BJ (cell line): ENCODE results near the gene KLHL40. TPM values are rescaled to one million over a fixed set of nuclear protein-coding genes. Genes with fewer than 3 reads are reported as not detected.
"Not testable (repeated sequence)": the region's sequence is repeated elsewhere in the genome, so short reads cannot be mapped to it uniquely, and the experiment has no call there.

Experiments used
- CTCF ChIA-PET: fragments of 350-600 bp; formaldehyde crosslinking; extraction: SDS; loops from one replicate; lab custom pipeline; 2021; ENCODE audit warnings: antibody characterized with exemption, inconsistent platforms; lab: Yijun Ruan, JAX
- POLR2A ChIA-PET: fragments of 300-600 bp; sonication (Branson Sonifier 250); formaldehyde crosslinking; extraction: SDS; loops from one replicate; lab custom pipeline; 2021; ENCODE audit warnings: antibody characterized with exemption; lab: Charles Lee
- DNase-seq: peaks from one replicate; pipeline ENCODE4 v3.0.0-alpha.2; 2011; ENCODE audit warnings: low read depth
- H3K27me3 ChIP-seq: 2 replicates; pipeline ENCODE4 v1.6.0; 2011; ENCODE audit warnings: low read length; ENCODE audit not compliant: control insufficient read depth, insufficient read depth
- H3K36me3 ChIP-seq: 2 replicates; pipeline ENCODE4 v1.5.1; 2011; ENCODE audit warnings: low read length; ENCODE audit not compliant: control insufficient read depth, insufficient read depth
- H3K4me3 ChIP-seq: 2 replicates; pipeline ENCODE4 v1.5.1; 2011; ENCODE audit warnings: low read depth, mild to moderate bottlenecking, control low read depth, low read length
- polyA plus RNA-seq: library from polyadenylated mRNA; depleted of rRNA; stranded (reverse); fragments of >200 nt; gene quantifications from 2 replicates; pipeline ENCODE4 v1.2.3, GENCODE V29; 2011
- TF ChIP-seq, protein P1 (sequence below): IDR thresholded peaks from 2 replicates; pipeline ENCODE4 v1.5.1; 2011; ENCODE audit warnings: low read depth, mild to moderate bottlenecking, control low read depth, inconsistent platforms, low read length, moderate library complexity; ENCODE audit not compliant: insufficient read depth

The KLHL40 gene
- polyA plus RNA-seq, 1 experiment = not detected

DNA sequence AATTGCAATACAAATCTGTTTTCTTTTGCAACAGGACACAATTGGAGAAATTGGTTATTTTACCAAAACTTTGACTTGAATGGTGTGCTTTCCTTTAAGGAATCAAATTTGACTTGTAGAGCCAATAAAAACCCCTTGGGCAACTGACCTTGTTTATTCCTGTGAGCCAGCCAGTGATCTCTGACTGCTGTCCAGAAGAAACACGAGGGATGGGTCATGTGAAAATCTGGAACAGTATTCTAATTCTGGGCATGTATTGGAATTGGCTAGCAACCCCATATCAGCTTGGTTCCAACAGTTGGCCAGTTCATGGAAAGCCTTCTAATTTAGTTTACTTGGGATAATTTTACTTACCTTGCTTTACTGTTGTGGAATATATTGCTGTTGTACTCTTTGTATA, 36.4 kb downstream of the KLHL40 start:
- H3K27me3 ChIP-seq = peaks cover 3% of the 10 kb centered on the region; the same call in 1 of the 2 replicates
- CTCF ChIA-PET = interaction anchor here (0.8 to 1.3 kb wide), 2 partner anchors 12 to 32 kb away, joined by 3 to 4 read pairs; no protein-coding TSS in a partner anchor
- no peak for DNase-seq
- POLR2A ChIA-PET = no interaction called here
- H3K36me3 ChIP-seq = no peaks in the 10 kb centered on the region
- TF ChIP-seq, protein P1, sequence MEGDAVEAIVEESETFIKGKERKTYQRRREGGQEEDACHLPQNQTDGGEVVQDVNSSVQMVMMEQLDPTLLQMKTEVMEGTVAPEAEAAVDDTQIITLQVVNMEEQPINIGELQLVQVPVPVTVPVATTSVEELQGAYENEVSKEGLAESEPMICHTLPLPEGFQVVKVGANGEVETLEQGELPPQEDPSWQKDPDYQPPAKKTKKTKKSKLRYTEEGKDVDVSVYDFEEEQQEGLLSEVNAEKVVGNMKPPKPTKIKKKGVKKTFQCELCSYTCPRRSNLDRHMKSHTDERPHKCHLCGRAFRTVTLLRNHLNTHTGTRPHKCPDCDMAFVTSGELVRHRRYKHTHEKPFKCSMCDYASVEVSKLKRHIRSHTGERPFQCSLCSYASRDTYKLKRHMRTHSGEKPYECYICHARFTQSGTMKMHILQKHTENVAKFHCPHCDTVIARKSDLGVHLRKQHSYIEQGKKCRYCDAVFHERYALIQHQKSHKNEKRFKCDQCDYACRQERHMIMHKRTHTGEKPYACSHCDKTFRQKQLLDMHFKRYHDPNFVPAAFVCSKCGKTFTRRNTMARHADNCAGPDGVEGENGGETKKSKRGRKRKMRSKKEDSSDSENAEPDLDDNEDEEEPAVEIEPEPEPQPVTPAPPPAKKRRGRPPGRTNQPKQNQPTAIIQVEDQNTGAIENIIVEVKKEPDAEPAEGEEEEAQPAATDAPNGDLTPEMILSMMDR = no peak
- H3K4me3 ChIP-seq = no peak overlapping the region

DNA sequence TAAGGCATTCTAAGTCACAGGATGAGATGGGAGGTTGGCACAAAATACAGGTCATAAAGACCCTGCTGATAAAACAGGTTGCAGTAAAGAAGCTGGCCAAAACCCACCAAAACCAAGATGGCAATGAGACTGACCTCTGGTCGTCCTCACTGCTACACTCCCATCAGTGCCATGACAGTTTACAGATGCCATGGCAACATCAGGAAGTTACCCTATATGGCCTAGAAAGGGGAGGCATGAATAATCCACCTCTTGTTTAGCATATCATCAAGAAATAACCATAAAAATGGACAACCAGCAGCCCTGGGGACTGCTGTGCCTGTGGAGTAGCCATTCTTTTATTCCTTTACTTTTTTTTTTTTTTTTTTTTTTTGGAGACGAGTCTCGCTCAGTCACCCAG, 37.1 kb downstream of the KLHL40 start:
- POLR2A ChIA-PET = not testable (repeated sequence)
- CTCF ChIA-PET = interaction anchor here (0.8 to 1.3 kb wide), 2 partner anchors 11 to 31 kb away, joined by 3 to 4 read pairs; no protein-coding TSS in a partner anchor

DNA sequence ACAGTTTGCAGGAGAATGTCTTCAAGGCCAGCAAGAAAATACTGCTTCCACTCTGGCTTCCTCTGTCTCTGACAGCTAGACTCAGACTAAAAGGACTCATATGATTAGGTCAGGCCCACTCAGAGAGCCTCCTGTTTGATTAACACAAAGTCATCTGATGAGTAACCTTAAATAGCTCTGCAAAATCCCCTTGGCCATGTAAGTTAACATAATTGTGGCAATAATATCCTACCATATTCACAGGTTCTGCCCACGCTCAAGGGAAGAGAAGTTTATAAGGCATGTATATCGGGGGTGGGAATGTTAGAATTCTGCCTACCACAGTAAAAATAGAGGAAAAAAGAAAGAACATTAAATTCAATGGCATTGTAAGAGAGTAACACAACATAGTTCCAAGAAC, 37.9 kb downstream of the KLHL40 start:
- Histone ChIP-seq H3K36me3 (no peaks in the 10 kb centered on the region), H3K27me3 (peaks cover 3% of the 10 kb centered on the region; the same call in 1 of the 2 replicates), H3K4me3 (no peak overlapping the region)
- POLR2A ChIA-PET = no interaction called here
- DNase-seq = no peak
- CTCF ChIA-PET = interaction anchor here (1.4 kb wide), 1 partner anchor 21 kb away, joined by 4 read pairs; no protein-coding TSS in a partner anchor
- TF ChIP-seq, protein P1 = no peak

More for the DNA sequence above, 37.1 kb downstream of the KLHL40 start:
- not testable (repeated sequence) for H3K36me3 ChIP-seq, DNase-seq, H3K4me3 ChIP-seq, H3K27me3 ChIP-seq

DNA sequence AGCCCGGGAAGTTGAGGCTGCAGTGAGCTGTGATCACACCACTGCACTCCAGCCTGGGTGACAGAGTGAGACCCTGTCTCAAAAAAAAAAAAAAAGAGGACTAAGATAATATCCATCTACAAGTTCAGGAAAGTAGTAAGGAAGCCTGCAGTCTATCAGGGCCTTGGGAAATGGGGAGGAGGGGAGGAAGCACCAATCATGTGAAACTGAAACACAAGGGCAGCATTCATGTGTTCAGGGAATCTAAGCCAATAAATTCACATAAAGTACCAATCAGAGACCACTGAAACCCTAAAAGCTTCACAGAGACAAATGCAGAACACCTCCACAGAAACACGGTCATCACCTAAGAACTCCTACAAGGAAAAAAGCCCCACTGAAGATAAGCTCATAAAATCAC, 40.1 kb downstream of the KLHL40 start:
- H3K36me3 ChIP-seq = no peaks in the 10 kb centered on the region
- CTCF ChIA-PET = no interaction called here
- POLR2A ChIA-PET = no interaction called here
- H3K27me3 ChIP-seq = peaks cover 2% of the 10 kb centered on the region; the same call in 1 of the 2 replicates
- H3K4me3 ChIP-seq = no peak overlapping the region
- TF ChIP-seq, protein P1 = no peak
- DNase-seq = no peak

DNA sequence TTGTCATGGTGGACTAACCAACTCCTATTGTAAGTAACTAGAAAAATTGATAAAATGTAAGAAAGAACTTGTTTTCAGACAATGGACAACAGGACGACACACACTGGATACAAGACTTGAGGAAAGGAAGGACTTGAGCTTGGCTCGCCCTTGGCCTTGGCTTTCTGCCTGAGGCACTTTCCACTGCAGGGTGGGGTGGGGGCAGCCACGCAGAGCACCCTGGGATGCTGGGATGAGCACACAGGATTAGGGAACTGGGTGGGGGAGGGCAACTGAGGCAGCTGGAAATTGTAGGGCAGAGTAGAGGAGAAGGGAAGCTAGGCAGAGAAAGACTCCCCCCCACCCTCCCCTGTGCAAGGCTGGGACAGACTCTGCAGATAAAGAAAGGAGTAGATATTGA, 42.7 kb downstream of the KLHL40 start:
- Histone ChIP-seq H3K4me3 (no peak overlapping the region), H3K27me3 (peaks cover 2% of the 10 kb centered on the region; the same call in 1 of the 2 replicates), H3K36me3 (no peaks in the 10 kb centered on the region)
- ChIA-PET CTCF (no interaction called here), POLR2A (no interaction called here)
- TF ChIP-seq, protein P1 = no peak
- no peak for DNase-seq
